GM18505 (cell line): ENCODE data around the gene RUSF1.

ENCODE experiments used
- ATAC-seq: cut with Tn5 transposase; IDR thresholded peaks from one replicate; pipeline ENCODE4 v1.9.1; 2021; ENCODE audit not compliant: unreplicated experiment
- POLR2A ChIP-seq: IDR thresholded peaks from 4 replicates; pipeline ENCODE4 v1.6.1; 2011; ENCODE audit warnings: borderline replicate concordance; ENCODE audit not compliant: insufficient read depth, insufficient read length; ENCODE audit errors: extremely low read depth

Gene RUSF1

GRCh38 chr16:31502981-31503380, 5.2 kb downstream of the RUSF1 start:
- ATAC-seq, result no peak
- no peak for TF ChIP-seq POLR2A

- no peak for TF ChIP-seq POLR2A
- ATAC-seq, result no peak
Observed at GRCh38 chr16:31501966-31502348, 6.2 kb downstream of the RUSF1 start.

GRCh38 chr16:31501226-31501965, 6.8 kb downstream of the RUSF1 start:
- no peak for ATAC-seq
- TF ChIP-seq POLR2A, result no peak

GRCh38 chr16:31499928-31500327, 8.3 kb downstream of the RUSF1 start:
- no peak for TF ChIP-seq POLR2A

GRCh38 chr16:31498493-31498892, 9.7 kb downstream of the RUSF1 start:
- no peak for ATAC-seq
- TF ChIP-seq POLR2A, result no peak

More at GRCh38 chr16:31499928-31500327, 8.3 kb downstream of the RUSF1 start:
- ATAC-seq, result no peak

GRCh38 chr16:31496670-31497069, 11.5 kb downstream of the RUSF1 start:
- no peak for ATAC-seq
- TF ChIP-seq POLR2A, result no peak

- ATAC-seq, result no peak
- no peak for TF ChIP-seq POLR2A
Observed at GRCh38 chr16:31493506-31494125, 14.6 kb downstream of the RUSF1 start.

GRCh38 chr16:31491778-31492418, 16.3 kb downstream of the RUSF1 start:
- no peak for ATAC-seq
- no peak for TF ChIP-seq POLR2A

- no peak for ATAC-seq
- TF ChIP-seq POLR2A, result no peak
Observed at GRCh38 chr16:31489616-31490584, 18.3 kb downstream of the RUSF1 start.

GRCh38 chr16:31489298-31489564, 19.0 kb downstream of the RUSF1 start:
- no peak for ATAC-seq
- peak; percentile 3 for TF ChIP-seq POLR2A

- ATAC-seq, result no peak
Observed at GRCh38 chr16:31488468-31489297, 19.5 kb downstream of the RUSF1 start.

GRCh38 chr16:31487720-31488467, 20.3 kb downstream of the RUSF1 start:
- ATAC-seq, result peak; percentile 83
- no peak for TF ChIP-seq POLR2A

More at GRCh38 chr16:31488468-31489297, 19.5 kb downstream of the RUSF1 start:
- no peak for TF ChIP-seq POLR2A
